ENCODE measurements around the gene UBE2S.

- TF ChIP-seq POLR2A (IDR thresholded peaks at IDR 0.05) (no peak), CTCF (IDR thresholded peaks at IDR 0.05) (no peak)
These were observed 2.6 kb upstream of the UBE2S start for GRCh38 chr19:55410168-55410567.

All from breast epithelium (tissue), 3 donors.